Left kidney (tissue), 1 donor: Measurements from ENCODE around the gene CACNA2D4. TPM values are rescaled to one million over a fixed set of nuclear protein-coding genes. Genes with fewer than 3 reads are reported as not detected.

Experiments
- polyA plus RNA-seq: library from polyadenylated mRNA; unstranded; fragments of 120-200 nt; gene quantifications from one replicate; pipeline ENCODE4 v1.2.1, GENCODE V29; 2013; ENCODE audit not compliant: insufficient read length

Gene CACNA2D4
- polyA plus RNA-seq, 1 donor = 1.9 TPM

Other genes starting within 250 kb of the CACNA2D4 start
- gene ADIPOR2, start 227.6 kb downstream of the CACNA2D4 start, polyA plus RNA-seq = 49.2 TPM
- gene LRTM2, start 98.1 kb downstream of the CACNA2D4 start, polyA plus RNA-seq = 0.62 TPM
- gene DCP1B, start 85.8 kb upstream of the CACNA2D4 start, polyA plus RNA-seq = 30.5 TPM
- 11.4 TPM for gene CACNA1C, start 134.3 kb upstream of the CACNA2D4 start, polyA plus RNA-seq